ENCODE results near the gene OLIG2. TPM values are rescaled to one million over a fixed set of nuclear protein-coding genes. Genes with fewer than 3 reads are reported as not detected.

OLIG2 gene
- total and polyA plus RNA-seq, 2 of the 4 experiments (the other 2 are of a cell fraction) = not detected

GRCh38 chr21:32993894-32994293 lies 31.8 kb upstream of the OLIG2 start:
- dilution Hi-C loops (cut with HindIII; ENCODE audit: low sequenced_read_pairs, unreplicated experiment) = no loop called here
- H3K79me1 ChIP-seq (ENCODE audit: low read depth in 1 of 2, low read length in 2 of 2) = no peaks in the 10 kb centered on the region
- intact Hi-C loops (cut with micrococcal nuclease) = loop anchor here (1.0 kb wide), 3 partner anchors 133 to 451 kb away; no protein-coding TSS in a partner anchor
- no peak for TF ChIP-seq CHD1 (IDR thresholded peaks at IDR 0.05; ENCODE audit: low read depth, low read length)
- WGBS, 2 experiments (ENCODE audit: extremely low coverage in 2 of 2, insufficient read length in 1 of 2) = no CpG with 5 or more reads among the region's 3 CpGs
- POLR2A ChIA-PET (ENCODE audit: unreplicated experiment) = interaction anchor here (0.6 kb wide), 1 partner anchor 126 kb away, joined by 3 read pairs; no protein-coding TSS in a partner anchor
- in situ Hi-C loops (cut with MboI; ENCODE audit: low sequenced_read_pairs) = loop anchor here (25.0 kb wide), 1 partner anchor 468 kb away; no protein-coding TSS in a partner anchor
- H3K9ac ChIP-seq (ENCODE audit: low read depth, low read length) = no peak overlapping the region
- H3K14ac ChIP-seq (replicated peaks; ENCODE audit: low read depth, low read length) = no peak overlapping the region
- no peak overlapping the region for H2BK120ac ChIP-seq (ENCODE audit: low read depth, low read length)
- no peak overlapping the region for H4K8ac ChIP-seq (ENCODE audit: low read depth in 2 of 2, low read length in 2 of 2)
- H2BK15ac ChIP-seq (ENCODE audit: low read depth, low read length) = no peak overlapping the region
- no peaks in the 10 kb centered on the region for H4K20me1 ChIP-seq (ENCODE audit: insufficient read depth, low read length)
- ATAC-seq (ENCODE audit: low read depth) (no peak), DNase-seq (no peak)
- no peak overlapping the region for H2BK20ac ChIP-seq (ENCODE audit: low read depth, low read length)
- H3K27me3 ChIP-seq (ENCODE audit: control insufficient read depth, insufficient read depth, low read length) = peaks cover 28% of the 10 kb centered on the region
- no peak overlapping the region for H3K4me3 ChIP-seq (ENCODE audit: insufficient read depth, low read depth, low read length)
- H3K4ac ChIP-seq (ENCODE audit: low read depth, low read length) = no peak overlapping the region
- no peak overlapping the region for H2AK9ac ChIP-seq (replicated peaks; ENCODE audit: low read depth, low read length, poor library complexity)
- no peak overlapping the region for H2AK5ac ChIP-seq (ENCODE audit: low read depth, low read length)
- H3K56ac ChIP-seq (ENCODE audit: extremely low read depth, insufficient read depth, low read length) = no peak overlapping the region
- no TSS peak for BruUV-seq (replicated peaks)
- no peak overlapping the region for H3K27ac ChIP-seq (ENCODE audit: insufficient read depth, low read length)
- no peak overlapping the region for H2BK5ac ChIP-seq (ENCODE audit: low read depth, low read length, poor library complexity, severe bottlenecking)
- H2AFZ ChIP-seq (replicated peaks; ENCODE audit: low read length, poor library complexity) = no peak overlapping the region
- H4K91ac ChIP-seq (ENCODE audit: insufficient read depth, low read depth, low read length) = no peak overlapping the region
- no peaks in the 10 kb centered on the region for H3K36me3 ChIP-seq (ENCODE audit: control insufficient read depth, insufficient read depth, low read length)
- no peak overlapping the region for H3K23ac ChIP-seq (ENCODE audit: low read depth, low read length)
- CTCF ChIA-PET = interaction anchor here (0.6 to 2.9 kb wide), 5 partner anchors 22 to 451 kb away, joined by 3 to 20 read pairs (median 5); no protein-coding TSS in a partner anchor
- H3K9me1 ChIP-seq (ENCODE audit: insufficient read depth, low read length) = no peaks in the 10 kb centered on the region
- H3K4me1 ChIP-seq (ENCODE audit: control insufficient read depth, insufficient read depth, low read length) = no peaks in the 10 kb centered on the region
- no peaks in the 10 kb centered on the region for H3K9me3 ChIP-seq (ENCODE audit: control insufficient read depth, insufficient read depth, low read length)
- H3K4me2 ChIP-seq (ENCODE audit: low read depth, low read length) = no peak overlapping the region
- H4K5ac ChIP-seq (ENCODE audit: low read depth, low read length) = no peak overlapping the region
- H3K18ac ChIP-seq (ENCODE audit: low read depth, low read length) = no peak overlapping the region
